T-helper 1 cell treated with Interleukin-12 subunit alpha and Interleukin-12 subunit beta and Interleukin-4 antibody, amounts not matched to agents 30 μg/mL and 1 μg/mL, for 36 hours (primary cell): Measurements from ENCODE around the gene VPS18.

Experiments used
- H3K27ac Mint-ChIP-seq: one replicate; pipeline ENCODE4 v1.8.0; 2021; ENCODE audit warnings: mild to moderate bottlenecking, mixed read lengths
- H3K27me3 Mint-ChIP-seq: one replicate; pipeline ENCODE4 v1.8.0; 2021; ENCODE audit warnings: low read depth, mixed read lengths
- H3K36me3 Mint-ChIP-seq: one replicate; pipeline ENCODE4 v1.8.0; 2021; ENCODE audit warnings: low read depth, mixed read lengths
- H3K4me1 Mint-ChIP-seq: one replicate; pipeline ENCODE4 v1.8.0; 2021; ENCODE audit warnings: low read depth, mixed read lengths
- H3K4me3 Mint-ChIP-seq: one replicate; pipeline ENCODE4 v1.8.0; 2021; ENCODE audit warnings: mild to moderate bottlenecking, moderate library complexity, mixed read lengths
- H3K9me3 Mint-ChIP-seq: one replicate; pipeline ENCODE4 v1.8.0; 2021; ENCODE audit warnings: mixed read lengths

Gene VPS18

GRCh38 chr15:40877694-40878093, 16.6 kb upstream of the VPS18 start:
- peaks cover 1% of the 10 kb centered on the region for H3K36me3 Mint-ChIP-seq
- peaks cover 21% of the 10 kb centered on the region for H3K4me1 Mint-ChIP-seq
- H3K9me3 Mint-ChIP-seq: no peaks in the 10 kb centered on the region
- no peak overlapping the region for H3K27ac Mint-ChIP-seq
- no peak overlapping the region for H3K4me3 Mint-ChIP-seq
- H3K27me3 Mint-ChIP-seq: peaks cover 13% of the 10 kb centered on the region

- no peaks in the 10 kb centered on the region for H3K9me3 Mint-ChIP-seq
- H3K27me3 Mint-ChIP-seq: peaks cover 13% of the 10 kb centered on the region
- peak overlapping the region; percentile 75 for H3K27ac Mint-ChIP-seq
- peaks cover 19% of the 10 kb centered on the region for H3K4me1 Mint-ChIP-seq
- H3K4me3 Mint-ChIP-seq: peak overlapping the region; percentile 32
- peaks cover 1% of the 10 kb centered on the region for H3K36me3 Mint-ChIP-seq
Measured at GRCh38 chr15:40878785-40879184, 15.5 kb upstream of the VPS18 start.

DNA sequence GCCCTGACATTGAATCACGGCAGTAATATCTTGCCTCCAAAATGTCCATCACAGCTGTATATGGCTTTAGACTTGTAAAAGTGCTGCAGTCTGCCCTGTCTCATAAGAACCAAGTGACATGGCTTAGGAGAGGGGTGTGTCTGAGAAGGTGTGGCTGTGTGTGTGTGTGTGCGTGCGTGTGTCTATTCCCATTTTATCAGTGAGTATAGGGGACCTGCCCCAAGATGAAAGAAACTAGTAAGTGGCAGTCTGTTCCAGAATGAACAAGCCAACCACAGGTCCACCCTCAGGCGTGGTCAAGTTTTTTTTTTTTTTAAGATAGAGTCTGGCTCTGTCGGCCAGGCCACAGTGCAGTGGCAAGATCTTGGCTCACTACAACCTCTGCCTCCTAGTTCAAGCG, 14.6 kb upstream of the VPS18 start:
- Mint-ChIP-seq H3K27me3 (peaks cover 7% of the 10 kb centered on the region), H3K4me3 (no peak overlapping the region), H3K27ac (peak overlapping the region; percentile 5), H3K4me1 (peaks cover 20% of the 10 kb centered on the region), H3K9me3 (no peaks in the 10 kb centered on the region), H3K36me3 (no peaks in the 10 kb centered on the region)

DNA sequence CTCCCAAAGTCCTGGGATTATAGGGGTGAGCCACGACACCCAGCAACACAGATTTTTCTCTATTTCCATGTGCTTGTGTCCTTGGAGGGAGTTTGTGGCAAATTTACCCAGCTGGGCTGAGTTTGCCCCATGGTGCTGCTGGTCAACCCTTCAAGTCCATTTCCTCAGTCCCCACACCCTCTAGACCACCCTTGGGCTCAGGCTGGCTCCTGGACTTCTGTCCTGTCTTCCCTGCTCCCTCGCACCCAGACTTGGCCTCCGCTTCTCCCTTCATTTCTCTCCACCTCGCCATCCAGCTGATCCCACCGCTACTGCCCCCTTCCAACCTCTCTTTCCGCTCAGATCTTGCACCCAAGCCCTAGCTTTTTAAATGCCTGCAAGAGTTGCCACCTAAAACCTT, 12.9 kb upstream of the VPS18 start:
- peaks cover 23% of the 10 kb centered on the region for H3K4me1 Mint-ChIP-seq
- H3K4me3 Mint-ChIP-seq: no peak overlapping the region
- H3K36me3 Mint-ChIP-seq: no peaks in the 10 kb centered on the region
- peaks cover 9% of the 10 kb centered on the region for H3K27me3 Mint-ChIP-seq
- no peaks in the 10 kb centered on the region for H3K9me3 Mint-ChIP-seq
- no peak overlapping the region for H3K27ac Mint-ChIP-seq

- no peaks in the 10 kb centered on the region for H3K36me3 Mint-ChIP-seq
- no peaks in the 10 kb centered on the region for H3K9me3 Mint-ChIP-seq
- H3K27ac Mint-ChIP-seq: no peak overlapping the region
- H3K27me3 Mint-ChIP-seq: peaks cover 3% of the 10 kb centered on the region
- peaks cover 14% of the 10 kb centered on the region for H3K4me1 Mint-ChIP-seq
- no peak overlapping the region for H3K4me3 Mint-ChIP-seq
Measured at GRCh38 chr15:40886586-40886985, 7.7 kb upstream of the VPS18 start.

- H3K36me3 Mint-ChIP-seq: no peaks in the 10 kb centered on the region
- H3K4me3 Mint-ChIP-seq: no peak overlapping the region
- no peaks in the 10 kb centered on the region for H3K9me3 Mint-ChIP-seq
- H3K4me1 Mint-ChIP-seq: peaks cover 30% of the 10 kb centered on the region
- H3K27ac Mint-ChIP-seq: no peak overlapping the region
- H3K27me3 Mint-ChIP-seq: peaks cover 3% of the 10 kb centered on the region
Measured at GRCh38 chr15:40889112-40889511, 5.1 kb upstream of the VPS18 start.

DNA sequence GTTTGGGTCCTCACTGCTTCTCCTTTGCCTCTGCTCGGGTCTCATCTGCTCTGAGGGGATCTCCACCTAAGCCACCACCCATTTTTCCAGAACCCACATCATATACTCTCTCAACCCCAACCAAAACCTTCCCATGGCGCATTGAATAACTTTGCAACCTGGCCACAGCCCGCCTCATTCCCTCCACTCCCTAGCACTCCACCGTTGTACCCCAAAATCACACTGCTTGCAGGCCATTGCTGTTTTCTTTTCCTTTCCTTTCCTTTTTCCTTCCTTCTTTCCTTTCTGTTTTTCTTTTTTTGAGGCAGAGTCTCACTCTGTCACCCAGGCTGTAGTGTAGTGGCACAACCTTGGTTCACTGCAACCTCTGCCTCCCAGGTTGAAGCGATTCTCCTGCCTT, 3.1 kb upstream of the VPS18 start:
- H3K27ac Mint-ChIP-seq: no peak overlapping the region
- no peaks in the 10 kb centered on the region for H3K9me3 Mint-ChIP-seq
- H3K36me3 Mint-ChIP-seq: peaks cover 10% of the 10 kb centered on the region
- peaks cover 35% of the 10 kb centered on the region for H3K4me1 Mint-ChIP-seq
- H3K4me3 Mint-ChIP-seq: no peak overlapping the region
- H3K27me3 Mint-ChIP-seq: no peaks in the 10 kb centered on the region

DNA sequence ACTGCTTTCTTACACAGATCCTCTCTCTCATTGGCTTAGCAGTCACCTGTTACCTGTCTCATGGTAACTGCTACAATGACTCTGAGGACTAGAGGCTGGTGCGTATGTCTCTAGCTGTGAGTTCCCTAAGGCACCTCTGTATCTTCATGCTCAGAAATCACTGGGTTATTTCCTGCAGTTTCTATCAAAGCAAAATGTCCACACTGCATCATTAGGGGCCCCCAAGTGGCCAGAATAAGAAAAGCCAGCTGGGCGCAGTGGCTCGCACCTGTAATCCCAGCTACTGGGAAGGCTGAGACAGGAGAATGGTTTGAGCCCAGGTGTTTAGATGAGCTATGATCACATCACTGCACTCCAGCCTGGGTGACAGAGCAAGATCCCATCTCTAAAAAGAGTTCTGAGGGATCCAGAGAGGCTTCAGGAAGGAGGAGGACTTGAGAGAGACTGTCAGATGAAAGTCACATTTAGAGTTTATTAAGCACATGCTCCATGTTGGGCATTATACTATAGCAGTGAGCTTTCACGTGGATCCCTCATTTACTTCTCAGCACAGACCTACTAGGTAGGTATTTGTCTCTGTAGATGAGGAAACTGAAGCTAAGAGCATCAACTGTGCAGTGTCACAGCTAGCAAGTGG, 2.3 kb upstream of the VPS18 start:
- no peaks in the 10 kb centered on the region for H3K27me3 Mint-ChIP-seq
- H3K9me3 Mint-ChIP-seq: no peaks in the 10 kb centered on the region
- H3K4me1 Mint-ChIP-seq: peaks cover 32% of the 10 kb centered on the region
- H3K27ac Mint-ChIP-seq: peak overlapping the region; percentile 58
- no peak overlapping the region for H3K4me3 Mint-ChIP-seq
- peaks cover 13% of the 10 kb centered on the region for H3K36me3 Mint-ChIP-seq

GRCh38 chr15:40892447-40893012, 1.7 kb upstream of the VPS18 start:
- no peak overlapping the region for H3K4me3 Mint-ChIP-seq
- H3K36me3 Mint-ChIP-seq: peaks cover 16% of the 10 kb centered on the region
- H3K4me1 Mint-ChIP-seq: peaks cover 32% of the 10 kb centered on the region
- H3K9me3 Mint-ChIP-seq: no peaks in the 10 kb centered on the region
- no peaks in the 10 kb centered on the region for H3K27me3 Mint-ChIP-seq
- H3K27ac Mint-ChIP-seq: no peak overlapping the region

DNA sequence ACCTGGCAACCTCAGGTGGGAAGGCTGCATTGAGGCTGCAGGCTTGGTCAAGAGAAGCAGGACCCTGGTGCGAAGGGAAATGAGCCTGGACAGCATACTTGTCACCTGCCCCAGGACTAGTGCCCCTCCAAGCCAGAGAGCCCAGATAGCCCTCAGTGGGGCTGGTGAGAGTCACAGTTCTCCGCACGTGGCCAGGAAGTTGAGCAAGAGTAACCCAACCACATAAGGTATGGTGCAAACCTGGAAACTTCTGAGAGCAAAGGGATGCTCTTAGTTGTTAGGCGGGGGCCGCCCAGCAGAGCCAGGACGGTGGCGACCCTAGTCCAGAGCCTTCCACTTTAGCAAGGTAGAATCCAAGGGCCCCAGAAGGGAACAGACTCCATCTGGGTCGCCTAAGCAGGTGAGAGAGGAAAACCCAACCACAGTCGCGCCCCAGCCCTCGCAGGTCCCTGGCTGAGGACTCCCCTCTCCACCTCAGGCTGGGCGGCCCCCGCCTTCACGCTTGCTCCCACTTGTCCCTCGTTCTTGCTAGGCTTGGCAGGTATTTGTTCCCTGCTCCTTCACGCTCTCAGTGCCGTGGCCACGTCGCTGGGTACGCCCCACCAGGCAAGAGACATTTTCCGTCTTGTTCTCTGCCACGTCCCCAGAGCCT, 1.1 kb upstream of the VPS18 start:
- H3K4me1 Mint-ChIP-seq: peaks cover 32% of the 10 kb centered on the region
- H3K4me3 Mint-ChIP-seq: peak overlapping the region; percentile 49
- no peaks in the 10 kb centered on the region for H3K27me3 Mint-ChIP-seq
- H3K27ac Mint-ChIP-seq: peak overlapping the region; percentile 96
- H3K9me3 Mint-ChIP-seq: no peaks in the 10 kb centered on the region
- H3K36me3 Mint-ChIP-seq: peaks cover 16% of the 10 kb centered on the region

DNA sequence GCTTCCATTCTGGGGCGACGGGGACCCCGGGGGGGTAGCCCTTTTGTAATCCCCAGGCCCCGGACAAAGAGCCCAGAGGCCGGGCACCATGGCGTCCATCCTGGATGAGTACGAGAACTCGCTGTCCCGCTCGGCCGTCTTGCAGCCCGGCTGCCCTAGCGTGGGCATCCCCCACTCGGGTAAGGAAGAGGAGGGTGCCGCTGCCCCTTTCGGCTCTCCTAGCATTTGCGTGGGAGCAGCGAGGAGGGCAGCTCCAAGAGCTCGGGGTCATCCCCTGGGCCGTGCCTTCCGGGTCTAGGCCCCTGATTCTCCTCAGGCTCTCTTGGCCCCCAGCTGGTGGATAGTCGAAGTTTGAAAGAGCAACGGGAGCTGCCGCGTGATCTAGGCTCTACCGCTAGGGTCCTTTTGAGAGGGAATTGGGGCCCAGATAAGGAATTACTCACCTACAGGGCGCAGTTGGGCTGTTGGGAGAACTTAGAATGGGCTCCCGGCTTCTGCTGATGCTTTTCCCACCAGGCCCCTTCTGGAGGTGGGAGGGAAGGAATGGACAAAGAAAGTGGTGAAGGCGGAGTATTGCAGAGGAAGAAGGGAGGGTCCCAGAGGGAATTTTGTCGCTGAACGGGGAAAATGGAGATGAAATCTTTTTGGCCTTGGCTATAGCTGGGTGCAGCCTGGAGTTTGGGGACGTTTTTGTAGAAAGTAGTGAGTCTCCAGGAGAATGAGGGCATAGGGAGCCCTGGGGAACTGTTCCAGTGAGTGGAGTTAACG, 615 bp downstream of the VPS18 start:
- H3K36me3 Mint-ChIP-seq: peaks cover 20% of the 10 kb centered on the region
- H3K27ac Mint-ChIP-seq: peak overlapping the region; percentile 96
- H3K4me3 Mint-ChIP-seq: peak overlapping the region; percentile 98
- no peaks in the 10 kb centered on the region for H3K9me3 Mint-ChIP-seq
- peaks cover 32% of the 10 kb centered on the region for H3K4me1 Mint-ChIP-seq
- H3K27me3 Mint-ChIP-seq: no peaks in the 10 kb centered on the region

- Mint-ChIP-seq H3K4me3 (no peak overlapping the region), H3K9me3 (no peaks in the 10 kb centered on the region), H3K27me3 (no peaks in the 10 kb centered on the region), H3K36me3 (peaks cover 35% of the 10 kb centered on the region), H3K27ac (no peak overlapping the region), H3K4me1 (peaks cover 31% of the 10 kb centered on the region)
Measured at GRCh38 chr15:40899536-40900207, 5.4 kb downstream of the VPS18 start.

DNA sequence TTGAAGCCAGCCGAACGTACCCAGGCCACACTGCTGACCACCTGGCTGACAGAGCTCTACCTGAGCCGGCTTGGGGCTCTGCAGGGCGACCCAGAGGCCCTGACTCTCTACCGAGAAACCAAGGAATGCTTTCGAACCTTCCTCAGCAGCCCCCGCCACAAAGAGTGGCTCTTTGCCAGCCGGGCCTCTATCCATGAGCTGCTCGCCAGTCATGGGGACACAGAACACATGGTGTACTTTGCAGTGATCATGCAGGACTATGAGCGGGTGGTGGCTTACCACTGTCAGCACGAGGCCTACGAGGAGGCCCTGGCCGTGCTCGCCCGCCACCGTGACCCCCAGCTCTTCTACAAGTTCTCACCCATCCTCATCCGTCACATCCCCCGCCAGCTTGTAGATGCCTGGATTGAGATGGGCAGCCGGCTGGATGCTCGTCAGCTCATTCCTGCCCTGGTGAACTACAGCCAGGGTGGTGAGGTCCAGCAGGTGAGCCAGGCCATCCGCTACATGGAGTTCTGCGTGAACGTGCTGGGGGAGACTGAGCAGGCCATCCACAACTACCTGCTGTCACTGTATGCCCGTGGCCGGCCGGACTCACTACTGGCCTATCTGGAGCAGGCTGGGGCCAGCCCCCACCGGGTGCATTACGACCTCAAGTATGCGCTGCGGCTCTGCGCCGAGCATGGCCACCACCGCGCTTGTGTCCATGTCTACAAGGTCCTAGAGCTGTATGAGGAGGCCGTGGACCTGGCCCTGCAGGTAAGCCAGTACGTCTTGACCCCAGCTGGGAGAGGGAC, 6.2 kb downstream of the VPS18 start:
- no peaks in the 10 kb centered on the region for H3K9me3 Mint-ChIP-seq
- peaks cover 27% of the 10 kb centered on the region for H3K4me1 Mint-ChIP-seq
- H3K27ac Mint-ChIP-seq: no peak overlapping the region
- no peak overlapping the region for H3K4me3 Mint-ChIP-seq
- H3K27me3 Mint-ChIP-seq: no peaks in the 10 kb centered on the region
- H3K36me3 Mint-ChIP-seq: peaks cover 35% of the 10 kb centered on the region

GRCh38 chr15:40901053-40901443, 6.8 kb downstream of the VPS18 start:
- Mint-ChIP-seq H3K4me3 (no peak overlapping the region), H3K27me3 (no peaks in the 10 kb centered on the region), H3K36me3 (peaks cover 33% of the 10 kb centered on the region), H3K27ac (no peak overlapping the region), H3K4me1 (peaks cover 21% of the 10 kb centered on the region), H3K9me3 (no peaks in the 10 kb centered on the region)
